Prostate gland (tissue), 2 donors: Measurements from ENCODE around the gene PPP5C. TPM values are rescaled to one million over a fixed set of nuclear protein-coding genes. Genes with fewer than 3 reads are reported as not detected.
"Not testable (repeated sequence)": the region's sequence is repeated elsewhere in the genome, so short reads cannot be mapped to it uniquely, and the experiment has no call there.

Experiments
- DNase-seq: peaks from one replicate; pipeline ENCODE4 v3.0.0-alpha.2; 2019; ENCODE audit warnings: low spot score
- H3K27ac ChIP-seq, 2 donors: fragments of 200-600 bp; sonication (generic); 2 replicates each; pipeline ENCODE4 v1.5.1; 2017 to 2019
- H3K27me3 ChIP-seq: fragments of 200-600 bp; sonication (generic); replicated peaks from 2 replicates; pipeline ENCODE4 v1.5.1; 2019; ENCODE audit not compliant: insufficient read depth
- H3K36me3 ChIP-seq, 2 donors: fragments of 200-600 bp; sonication (generic); 1 replicate in 1 of 2; 2 replicates in 1 of 2; pipeline versions ENCODE4 v1.5.1 to v1.8.1; 2017 to 2019
- H3K4me1 ChIP-seq: fragments of 200-600 bp; sonication (generic); replicated peaks from 2 replicates; pipeline ENCODE4 v1.5.1; 2019
- H3K4me3 ChIP-seq, 2 donors: fragments of 200-600 bp; sonication (generic); 2 replicates each; pipeline ENCODE4 v1.5.1; 2017 to 2019
- H3K9me3 ChIP-seq: fragments of 200-600 bp; sonication (generic); 2 replicates; pipeline ENCODE4 v1.5.1; 2017
- CTCF ChIP-seq, 4 experiments: fragments of 200-600 bp in 2 of 4; fragments of 450-650 bp in 2 of 4; sonication (generic) in 2 of 4; IDR thresholded peaks; 1 replicate in 3 of 4; 2 replicates in 1 of 4; pipeline ENCODE4 v1.5.1; 2016 to 2019; ENCODE audit warnings: antibody characterized with exemption in 4 of 4, mild to moderate bottlenecking in 2 of 4, moderate library complexity in 2 of 4
- POLR2A ChIP-seq: fragments of 450-650 bp; IDR thresholded peaks from one replicate; pipeline ENCODE4 v1.6.1; 2016; ENCODE audit warnings: antibody characterized with exemption, mild to moderate bottlenecking
- POLR2AphosphoS5 ChIP-seq: sonication (generic); formaldehyde crosslinking; IDR thresholded peaks from one replicate; pipeline ENCODE4 v1.6.1; 2017; ENCODE audit warnings: antibody characterized with exemption
- WGBS: methylation state at CpG from one replicate; pipeline ENCODE4 v1.1.5; 2018; 5-methylcytosine and 5-hydroxymethylcytosine counted together
- intact Hi-C: fragments of 100-400 bp; cut with DNase I; formaldehyde crosslinking; loops from one replicate; pipeline ENCODE4 v1.14.2; 2022
- total RNA-seq, 2 donors: library from RNA; depleted of rRNA; stranded (reverse); fragments of >200 nt; gene quantifications; one replicate each; pipeline ENCODE4 v1.1.0, GENCODE V29; 2016

PPP5C gene
- total RNA-seq, 2 donors from 2014 or later, result 81.4 to 84.3 TPM

DNA sequence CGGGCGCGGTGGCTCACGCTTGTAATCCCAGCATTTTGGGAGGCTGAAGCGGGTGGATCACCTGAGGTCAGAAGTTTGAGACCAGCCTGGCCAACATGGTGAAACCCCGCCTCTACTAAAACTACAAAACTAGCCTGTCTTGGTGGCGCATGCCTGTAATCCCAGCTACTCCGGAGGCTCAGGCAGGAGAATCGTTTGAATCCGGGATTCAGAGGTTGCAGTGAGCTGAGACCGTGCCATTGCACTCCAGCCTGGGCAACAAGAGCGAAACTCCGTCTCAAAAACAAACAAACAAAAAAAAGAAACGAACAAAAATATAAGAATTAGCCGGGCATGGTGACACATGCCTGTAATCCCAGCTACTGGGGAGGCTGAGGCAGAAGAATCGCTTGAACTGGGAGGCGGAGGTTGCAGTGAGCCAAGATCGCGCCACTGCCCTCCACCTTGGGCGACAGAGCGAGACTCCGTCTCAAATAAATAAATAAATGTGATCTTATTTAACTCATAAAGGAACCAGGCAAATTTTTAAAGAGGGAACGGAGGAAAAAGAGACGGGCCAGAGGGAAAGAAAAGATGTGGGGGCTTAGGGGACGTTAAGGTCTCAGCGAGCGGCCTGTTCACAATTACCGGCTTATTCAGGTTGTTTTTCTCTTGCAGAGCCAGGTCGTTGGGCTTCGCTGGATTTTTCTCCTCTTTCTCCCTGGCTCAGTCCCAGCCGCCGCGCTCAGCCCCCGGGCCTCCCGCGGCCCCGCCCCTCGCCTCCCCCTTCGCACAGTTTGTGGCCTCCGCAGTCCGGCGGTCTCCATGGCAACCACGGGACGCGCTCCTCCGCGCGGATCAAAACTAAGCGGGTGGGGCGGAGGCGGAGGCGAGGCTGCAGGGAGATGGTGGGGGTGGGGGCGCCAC is 69.2 kb downstream of the PPP5C start:
- H3K27me3 ChIP-seq, intact Hi-C loops, H3K9me3 ChIP-seq, H3K36me3 ChIP-seq, H3K4me1 ChIP-seq: not testable (repeated sequence)
- H3K4me3 ChIP-seq, result peak overlapping the region; percentile 20 to 24
- TF ChIP-seq POLR2AphosphoS5, result peak; percentile 7
- DNase-seq, result peak; percentile 59
- WGBS, result 16% methylated on average over 53 of the region's 53 CpGs
- H3K27ac ChIP-seq, result peak overlapping the region; percentile 37 to 49

DNA sequence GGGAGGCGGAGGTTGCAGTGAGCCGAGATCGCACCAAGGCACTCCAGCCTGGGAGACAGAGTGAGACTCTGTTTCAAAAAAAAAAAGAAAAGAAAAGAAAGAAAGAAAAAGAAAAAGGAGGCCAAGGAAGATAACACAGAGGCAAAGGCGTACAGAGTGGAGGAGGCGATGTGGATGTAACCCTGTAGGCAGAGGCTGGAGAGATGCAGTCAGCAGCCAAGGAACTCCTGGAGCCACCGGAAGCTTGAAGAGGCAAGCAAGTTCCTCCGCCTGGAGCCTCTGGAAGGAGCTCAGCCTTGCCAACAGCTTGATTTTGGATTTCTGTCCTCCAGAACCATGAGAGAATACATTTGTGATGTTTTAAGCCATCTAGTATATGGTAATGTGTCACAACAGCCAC is 73.2 kb downstream of the PPP5C start:
- no peaks in the 10 kb centered on the region for H3K9me3 ChIP-seq
- no peaks in the 10 kb centered on the region for H3K36me3 ChIP-seq
- H3K27me3 ChIP-seq, result no peaks in the 10 kb centered on the region
- H3K4me1 ChIP-seq, result no peaks in the 10 kb centered on the region
- intact Hi-C loops, result no loop called here
- H3K27ac ChIP-seq, result no peak overlapping the region
- no peak for DNase-seq
- 87% methylated on average over 7 of the region's 7 CpGs for WGBS
- TF ChIP-seq CTCF (IDR thresholded peaks at IDR 0.05) (no peak), POLR2A (no peak), POLR2AphosphoS5 (no peak)
- no peak overlapping the region for H3K4me3 ChIP-seq

DNA sequence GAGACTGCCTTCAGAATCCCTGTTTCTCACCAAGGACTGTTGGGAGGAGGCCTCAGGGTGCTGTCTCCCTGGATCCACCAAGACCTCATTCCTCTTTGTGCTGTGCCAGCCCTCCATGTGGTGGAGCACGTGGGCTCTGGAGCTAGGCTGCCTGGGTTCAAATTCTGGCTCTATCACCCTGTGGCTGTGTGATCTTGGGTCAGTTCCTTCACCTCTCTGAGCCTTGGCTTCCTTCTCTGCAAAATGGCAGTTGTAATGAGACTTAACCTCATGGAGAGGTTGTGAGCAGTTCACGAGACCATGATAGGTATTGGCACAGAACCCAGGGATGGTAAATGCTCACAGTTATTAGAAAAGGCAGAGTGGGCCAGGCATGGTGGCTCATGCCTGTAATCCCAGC is 75.5 kb downstream of the PPP5C start:
- no peaks in the 10 kb centered on the region for H3K36me3 ChIP-seq
- TF ChIP-seq POLR2AphosphoS5 (no peak), CTCF (IDR thresholded peaks at IDR 0.05) (no peak), POLR2A (no peak)
- no peaks in the 10 kb centered on the region for H3K27me3 ChIP-seq
- intact Hi-C loops, result no loop called here
- no peak for DNase-seq
- no peak overlapping the region for H3K27ac ChIP-seq
- WGBS, result 94% methylated on average over 2 of the region's 2 CpGs
- no peak overlapping the region for H3K4me3 ChIP-seq
- no peaks in the 10 kb centered on the region for H3K9me3 ChIP-seq
- no peaks in the 10 kb centered on the region for H3K4me1 ChIP-seq

GRCh38 chr19:46423188-46423587 is 76.3 kb downstream of the PPP5C start:
- no peak for DNase-seq
- Histone ChIP-seq H3K36me3 (no peaks in the 10 kb centered on the region), H3K9me3 (no peaks in the 10 kb centered on the region), H3K4me3 (no peak overlapping the region), H3K27ac (no peak overlapping the region), H3K27me3 (no peaks in the 10 kb centered on the region), H3K4me1 (no peaks in the 10 kb centered on the region)
- WGBS, result 79% methylated on average over 5 of the region's 5 CpGs
- TF ChIP-seq CTCF (IDR thresholded peaks at IDR 0.05) (no peak), POLR2AphosphoS5 (no peak), POLR2A (no peak)
- intact Hi-C loops, result no loop called here

DNA sequence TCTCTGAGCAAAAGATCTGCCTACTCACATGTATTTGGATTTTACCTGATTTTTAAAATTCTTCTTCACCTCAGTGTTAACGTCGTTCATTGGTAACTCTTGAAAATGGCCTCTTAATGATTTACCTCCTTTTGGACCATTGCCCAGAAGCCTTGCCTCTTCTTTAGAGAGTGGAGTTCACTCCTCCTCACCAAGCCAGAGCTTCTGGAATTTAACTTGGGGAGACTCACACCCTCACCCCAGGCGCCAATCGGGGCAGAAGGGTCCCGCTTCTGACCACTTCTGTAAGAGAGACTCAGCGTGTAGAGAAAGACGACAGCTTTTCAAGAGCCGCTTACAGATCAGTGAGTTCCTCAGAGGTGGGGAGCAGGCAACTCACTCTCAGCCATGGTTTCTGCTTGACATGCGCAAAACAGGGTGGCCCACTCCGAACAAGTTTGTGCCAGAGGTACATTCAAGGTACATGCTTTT is 79.2 kb downstream of the PPP5C start:
- H3K9me3 ChIP-seq, result no peaks in the 10 kb centered on the region
- WGBS, result 3% methylated on average over 10 of the region's 10 CpGs
- no peaks in the 10 kb centered on the region for H3K36me3 ChIP-seq
- no peak for DNase-seq
- H3K27ac ChIP-seq, result peak overlapping the region; percentile 41 to 48
- intact Hi-C loops, result no loop called here
- TF ChIP-seq POLR2A (no peak), CTCF (IDR thresholded peaks at IDR 0.05) (no peak), POLR2AphosphoS5 (no peak)
- H3K4me3 ChIP-seq, result peak overlapping the region; percentile 30 to 35
- no peaks in the 10 kb centered on the region for H3K4me1 ChIP-seq
- H3K27me3 ChIP-seq, result no peaks in the 10 kb centered on the region
